Epithelial cell of esophagus (primary cell): Measurements from ENCODE around the gene CFAP221.

Experiments
- DNase-seq: peaks from one replicate; pipeline ENCODE4 v3.0.0; 2010; ENCODE audit warnings: low read depth
- H3K4me3 ChIP-seq: 2 replicates; pipeline ENCODE4 v1.5.1; 2011; ENCODE audit warnings: mild to moderate bottlenecking, low read length, control low read depth
- CTCF ChIP-seq: IDR thresholded peaks from 2 replicates; pipeline ENCODE4 v1.5.1; 2011; ENCODE audit warnings: low read depth, mild to moderate bottlenecking, low read length, control low read depth, inconsistent platforms; ENCODE audit not compliant: insufficient read depth; ENCODE audit errors: missing control alignments

CFAP221 gene

GRCh38 chr2:119553687-119554344 lies 9.6 kb downstream of the CFAP221 start:
- no peak for DNase-seq
- no peak for TF ChIP-seq CTCF
- no peak overlapping the region for H3K4me3 ChIP-seq

DNA sequence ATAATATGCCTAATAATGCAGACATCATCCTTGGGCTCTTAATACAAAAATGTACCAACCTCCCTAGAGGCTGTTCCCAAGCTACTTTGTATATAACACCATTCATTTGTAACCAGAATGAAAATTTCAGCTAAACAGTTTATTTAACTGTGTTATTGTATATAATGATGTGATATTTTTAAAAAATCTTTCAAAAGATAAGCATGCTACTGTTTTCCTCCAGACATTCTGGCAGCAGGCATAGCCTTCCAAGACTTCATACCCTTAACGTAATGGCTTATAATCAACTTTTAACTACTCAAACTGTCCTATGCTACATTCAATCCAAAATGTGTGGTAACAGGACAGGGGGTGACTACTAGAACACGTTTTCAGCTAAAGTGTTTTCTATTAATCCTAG lies 21.2 kb downstream of the CFAP221 start:
- no peak for TF ChIP-seq CTCF
- no peak overlapping the region for H3K4me3 ChIP-seq
- DNase-seq = no peak

DNA sequence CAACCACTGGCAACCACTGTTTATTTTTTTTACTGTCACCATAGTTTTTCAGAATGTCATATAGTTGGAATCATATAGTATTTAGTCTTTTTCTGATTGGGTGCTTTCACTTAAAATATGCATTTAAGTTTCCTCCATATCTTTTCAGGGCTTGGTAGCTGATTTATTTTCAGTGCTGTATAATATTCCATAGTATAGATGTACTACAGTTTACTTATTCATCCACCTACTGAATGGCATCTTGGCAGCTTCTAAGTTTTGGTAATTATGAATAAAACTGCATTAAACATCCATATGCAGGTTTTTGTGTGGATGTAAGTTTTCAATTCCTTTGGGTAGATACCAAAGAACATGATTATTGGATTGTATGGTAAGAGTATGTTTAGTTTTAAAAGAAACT lies 23.0 kb downstream of the CFAP221 start:
- no peak overlapping the region for H3K4me3 ChIP-seq
- no peak for DNase-seq
- TF ChIP-seq CTCF = no peak

DNA sequence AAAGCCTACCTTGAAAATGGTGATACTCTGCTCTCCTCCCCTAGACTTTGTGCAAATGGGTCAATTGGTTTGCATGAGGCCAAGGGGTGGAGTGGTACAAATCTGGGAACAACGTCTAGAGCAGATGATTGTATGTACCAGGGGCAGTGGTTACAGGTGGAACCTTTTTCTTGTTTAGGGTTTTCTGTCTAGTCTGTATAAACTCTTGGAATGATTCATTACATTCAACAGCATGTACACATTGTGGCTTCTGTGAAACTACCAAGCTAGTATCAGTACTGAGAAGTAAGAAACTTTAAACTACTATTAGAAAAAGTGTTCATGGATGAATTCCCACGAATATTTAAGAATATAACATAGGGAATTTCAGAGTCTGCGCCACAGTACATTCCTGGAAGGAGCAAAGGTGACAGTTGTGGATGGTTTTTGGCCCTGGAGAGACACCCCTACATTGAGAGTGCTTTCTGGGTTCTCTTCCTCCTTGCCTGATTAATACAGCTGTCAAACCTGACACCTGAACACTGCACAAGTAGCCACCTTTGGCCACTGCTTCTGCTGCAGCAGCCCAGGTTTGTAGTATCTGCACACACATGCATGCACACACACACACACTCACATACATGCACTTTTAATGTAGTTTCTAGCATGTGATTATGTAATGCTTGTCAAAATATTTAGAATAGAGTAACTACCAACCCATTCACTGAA lies 30.0 kb downstream of the CFAP221 start:
- no peak for TF ChIP-seq CTCF
- no peak overlapping the region for H3K4me3 ChIP-seq
- DNase-seq = no peak

DNA sequence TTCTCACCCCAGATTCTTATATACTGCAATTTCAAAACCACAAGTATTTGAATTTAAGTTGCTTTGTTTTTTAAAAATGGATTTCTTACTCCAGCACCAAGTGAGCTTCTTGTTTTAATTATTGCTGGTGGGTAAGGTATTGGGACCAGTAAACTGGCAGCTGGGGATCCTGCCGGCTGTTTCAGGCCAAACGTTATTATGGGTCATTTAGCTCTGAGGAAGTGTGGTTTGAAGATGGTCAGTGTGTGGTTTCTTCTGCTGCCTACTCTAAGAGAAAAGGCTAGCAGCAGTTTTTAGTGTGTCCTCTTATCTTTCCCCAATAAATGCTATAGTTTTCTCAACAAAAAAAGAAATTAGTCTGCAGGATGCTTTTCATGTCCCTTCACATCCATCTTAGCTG lies 30.6 kb downstream of the CFAP221 start:
- TF ChIP-seq CTCF = no peak

DNA sequence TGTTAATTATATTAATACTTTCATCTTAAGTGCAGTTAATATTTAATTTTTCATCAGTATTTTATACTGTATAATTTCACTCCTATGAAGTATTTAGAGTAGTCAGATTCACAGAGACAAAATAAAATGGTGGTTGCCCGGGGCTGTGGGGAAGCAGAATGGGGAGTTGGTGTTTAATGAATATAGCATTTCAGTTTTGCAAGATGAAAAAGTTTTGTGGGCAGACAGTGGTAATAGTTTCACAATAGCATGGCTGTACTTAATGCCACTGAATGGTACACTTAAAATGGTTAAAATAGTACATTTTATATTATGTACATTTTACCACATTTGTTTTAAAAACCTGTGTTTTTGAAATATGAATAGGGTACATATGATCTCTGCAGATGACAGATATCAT lies 31.2 kb downstream of the CFAP221 start:
- no peak for DNase-seq
- H3K4me3 ChIP-seq = no peak overlapping the region
- TF ChIP-seq CTCF = no peak

More for the DNA sequence above, 30.6 kb downstream of the CFAP221 start:
- H3K4me3 ChIP-seq = no peak overlapping the region
- no peak for DNase-seq
